Measurements from ENCODE around the gene IQSEC2.

The IQSEC2 gene

GRCh38 chrX:53305219-53305995 is 24.0 kb upstream of the IQSEC2 start:
- Histone ChIP-seq H3K36me3 (ENCODE audit: control insufficient read depth, insufficient read depth, low read length) (no peaks in the 10 kb centered on the region), H3K27me3 (ENCODE audit: control insufficient read depth, insufficient read depth, low read length) (no peaks in the 10 kb centered on the region), H3K9me3 (ENCODE audit: control insufficient read depth, insufficient read depth, low read length) (no peaks in the 10 kb centered on the region), H3K4me3 (ENCODE audit: low read length) (no peak overlapping the region), H3K4me1 (ENCODE audit: control insufficient read depth, insufficient read depth, low read length) (peaks cover 2% of the 10 kb centered on the region; the same call in 1 of the 2 replicates), H3K27ac (ENCODE audit: low read length) (no peak overlapping the region)
- no CpG with 5 or more reads among the region's 8 CpGs for WGBS (ENCODE audit: insufficient coverage, insufficient read length)
- no peak for DNase-seq (ENCODE audit: low read depth, low spot score)

- H3K4me3 ChIP-seq (ENCODE audit: low read length), result no peak overlapping the region
- H3K9me3 ChIP-seq (ENCODE audit: control insufficient read depth, insufficient read depth, low read length), result no peaks in the 10 kb centered on the region
- DNase-seq (ENCODE audit: low read depth, low spot score), result no peak
- H3K4me1 ChIP-seq (ENCODE audit: control insufficient read depth, insufficient read depth, low read length), result peaks cover 2% of the 10 kb centered on the region; the same call in 1 of the 2 replicates
- H3K36me3 ChIP-seq (ENCODE audit: control insufficient read depth, insufficient read depth, low read length), result no peaks in the 10 kb centered on the region
- WGBS (ENCODE audit: insufficient coverage, insufficient read length), result no CpG with 5 or more reads among the region's 5 CpGs
- H3K27ac ChIP-seq (ENCODE audit: low read length), result no peak overlapping the region
- H3K27me3 ChIP-seq (ENCODE audit: control insufficient read depth, insufficient read depth, low read length), result no peaks in the 10 kb centered on the region
Measured at GRCh38 chrX:53303195-53303594, 21.8 kb upstream of the IQSEC2 start.

GRCh38 chrX:53300157-53300556 is 18.8 kb upstream of the IQSEC2 start:
- Histone ChIP-seq H3K27ac (ENCODE audit: low read length) (no peak overlapping the region), H3K36me3 (ENCODE audit: control insufficient read depth, insufficient read depth, low read length) (no peaks in the 10 kb centered on the region), H3K4me3 (ENCODE audit: low read length) (no peak overlapping the region), H3K4me1 (ENCODE audit: control insufficient read depth, insufficient read depth, low read length) (peaks cover 2% of the 10 kb centered on the region; the same call in 1 of the 2 replicates), H3K27me3 (ENCODE audit: control insufficient read depth, insufficient read depth, low read length) (no peaks in the 10 kb centered on the region), H3K9me3 (ENCODE audit: control insufficient read depth, insufficient read depth, low read length) (no peaks in the 10 kb centered on the region)
- DNase-seq (ENCODE audit: low read depth, low spot score), result no peak
- WGBS (ENCODE audit: insufficient coverage, insufficient read length), result no CpG with 5 or more reads among the region's 3 CpGs

GRCh38 chrX:53294024-53294648 is 12.8 kb upstream of the IQSEC2 start:
- WGBS (ENCODE audit: insufficient coverage, insufficient read length), result no CpG with 5 or more reads among the region's 8 CpGs
- Histone ChIP-seq H3K4me1 (ENCODE audit: control insufficient read depth, insufficient read depth, low read length) (0 out of 2 replicates have a peak, but pooled peaks cover 1% of the 10 kb centered on the region), H3K36me3 (ENCODE audit: control insufficient read depth, insufficient read depth, low read length) (no peaks in the 10 kb centered on the region), H3K4me3 (ENCODE audit: low read length) (no peak overlapping the region), H3K9me3 (ENCODE audit: control insufficient read depth, insufficient read depth, low read length) (no peaks in the 10 kb centered on the region), H3K27ac (ENCODE audit: low read length) (no peak overlapping the region), H3K27me3 (ENCODE audit: control insufficient read depth, insufficient read depth, low read length) (no peaks in the 10 kb centered on the region)
- DNase-seq (ENCODE audit: low read depth, low spot score), result no peak

GRCh38 chrX:53291596-53291995 is 10.2 kb upstream of the IQSEC2 start:
- H3K27ac ChIP-seq (ENCODE audit: low read length), result no peak overlapping the region
- H3K4me1 ChIP-seq (ENCODE audit: control insufficient read depth, insufficient read depth, low read length), result 0 out of 2 replicates have a peak, but pooled peaks cover 2% of the 10 kb centered on the region
- DNase-seq (ENCODE audit: low read depth, low spot score), result no peak
- no CpG with 5 or more reads among the region's 3 CpGs for WGBS (ENCODE audit: insufficient coverage, insufficient read length)
- H3K4me3 ChIP-seq (ENCODE audit: low read length), result no peak overlapping the region
- no peaks in the 10 kb centered on the region for H3K27me3 ChIP-seq (ENCODE audit: control insufficient read depth, insufficient read depth, low read length)
- no peaks in the 10 kb centered on the region for H3K36me3 ChIP-seq (ENCODE audit: control insufficient read depth, insufficient read depth, low read length)
- no peaks in the 10 kb centered on the region for H3K9me3 ChIP-seq (ENCODE audit: control insufficient read depth, insufficient read depth, low read length)

GRCh38 chrX:53290441-53291041 is 9.2 kb upstream of the IQSEC2 start:
- Histone ChIP-seq H3K27me3 (ENCODE audit: control insufficient read depth, insufficient read depth, low read length) (no peaks in the 10 kb centered on the region), H3K36me3 (ENCODE audit: control insufficient read depth, insufficient read depth, low read length) (no peaks in the 10 kb centered on the region), H3K4me1 (ENCODE audit: control insufficient read depth, insufficient read depth, low read length) (0 out of 2 replicates have a peak, but pooled peaks cover 2% of the 10 kb centered on the region), H3K9me3 (ENCODE audit: control insufficient read depth, insufficient read depth, low read length) (no peaks in the 10 kb centered on the region), H3K4me3 (ENCODE audit: low read length) (no peak overlapping the region), H3K27ac (ENCODE audit: low read length) (no peak overlapping the region)
- WGBS (ENCODE audit: insufficient coverage, insufficient read length), result no CpG with 5 or more reads among the region's 7 CpGs
- DNase-seq (ENCODE audit: low read depth, low spot score), result no peak

GRCh38 chrX:53288189-53288588 is 6.8 kb upstream of the IQSEC2 start:
- no peak for DNase-seq (ENCODE audit: low read depth, low spot score)
- no peaks in the 10 kb centered on the region for H3K27me3 ChIP-seq (ENCODE audit: control insufficient read depth, insufficient read depth, low read length)
- H3K4me3 ChIP-seq (ENCODE audit: low read length), result no peak overlapping the region
- no peak overlapping the region for H3K27ac ChIP-seq (ENCODE audit: low read length)
- 0 out of 2 replicates have a peak, but pooled peaks cover 2% of the 10 kb centered on the region for H3K4me1 ChIP-seq (ENCODE audit: control insufficient read depth, insufficient read depth, low read length)
- no peaks in the 10 kb centered on the region for H3K36me3 ChIP-seq (ENCODE audit: control insufficient read depth, insufficient read depth, low read length)
- WGBS (ENCODE audit: insufficient coverage, insufficient read length), result no CpG with 5 or more reads among the region's 8 CpGs
- no peaks in the 10 kb centered on the region for H3K9me3 ChIP-seq (ENCODE audit: control insufficient read depth, insufficient read depth, low read length)

- DNase-seq (ENCODE audit: low read depth, low spot score), result no peak
- no CpG with 5 or more reads among the region's 11 CpGs for WGBS (ENCODE audit: insufficient coverage, insufficient read length)
Measured at GRCh38 chrX:53287493-53288138, 6.2 kb upstream of the IQSEC2 start.

GRCh38 chrX:53286171-53286570 is 4.8 kb upstream of the IQSEC2 start:
- no peak for DNase-seq (ENCODE audit: low read depth, low spot score)
- H3K27me3 ChIP-seq (ENCODE audit: control insufficient read depth, insufficient read depth, low read length), result no peaks in the 10 kb centered on the region
- 0 out of 2 replicates have a peak, but pooled peaks cover 2% of the 10 kb centered on the region for H3K4me1 ChIP-seq (ENCODE audit: control insufficient read depth, insufficient read depth, low read length)
- H3K27ac ChIP-seq (ENCODE audit: low read length), result no peak overlapping the region
- no peak overlapping the region for H3K4me3 ChIP-seq (ENCODE audit: low read length)
- H3K36me3 ChIP-seq (ENCODE audit: control insufficient read depth, insufficient read depth, low read length), result no peaks in the 10 kb centered on the region
- H3K9me3 ChIP-seq (ENCODE audit: control insufficient read depth, insufficient read depth, low read length), result no peaks in the 10 kb centered on the region
- WGBS (ENCODE audit: insufficient coverage, insufficient read length), result no CpG with 5 or more reads among the region's 3 CpGs

More at GRCh38 chrX:53287493-53288138, 6.2 kb upstream of the IQSEC2 start:
- Histone ChIP-seq H3K4me3 (ENCODE audit: low read length) (no peak overlapping the region), H3K36me3 (ENCODE audit: control insufficient read depth, insufficient read depth, low read length) (no peaks in the 10 kb centered on the region), H3K27ac (ENCODE audit: low read length) (no peak overlapping the region), H3K4me1 (ENCODE audit: control insufficient read depth, insufficient read depth, low read length) (0 out of 2 replicates have a peak, but pooled peaks cover 2% of the 10 kb centered on the region), H3K9me3 (ENCODE audit: control insufficient read depth, insufficient read depth, low read length) (no peaks in the 10 kb centered on the region), H3K27me3 (ENCODE audit: control insufficient read depth, insufficient read depth, low read length) (no peaks in the 10 kb centered on the region)

GRCh38 chrX:53285591-53285990 is 4.2 kb upstream of the IQSEC2 start:
- H3K9me3 ChIP-seq (ENCODE audit: control insufficient read depth, insufficient read depth, low read length), result no peaks in the 10 kb centered on the region
- no CpG with 5 or more reads among the region's 3 CpGs for WGBS (ENCODE audit: insufficient coverage, insufficient read length)
- no peak overlapping the region for H3K27ac ChIP-seq (ENCODE audit: low read length)

More at GRCh38 chrX:53285591-53285990, 4.2 kb upstream of the IQSEC2 start:
- no peak for DNase-seq (ENCODE audit: low read depth, low spot score)
- Histone ChIP-seq H3K4me3 (ENCODE audit: low read length) (no peak overlapping the region), H3K4me1 (ENCODE audit: control insufficient read depth, insufficient read depth, low read length) (0 out of 2 replicates have a peak, but pooled peaks cover 4% of the 10 kb centered on the region), H3K27me3 (ENCODE audit: control insufficient read depth, insufficient read depth, low read length) (no peaks in the 10 kb centered on the region), H3K36me3 (ENCODE audit: control insufficient read depth, insufficient read depth, low read length) (no peaks in the 10 kb centered on the region)
